Fibroblast of lung (primary cell): ENCODE data around the gene TMC6. TPM values are rescaled to one million over a fixed set of nuclear protein-coding genes. Genes with fewer than 3 reads are reported as not detected.

ENCODE experiments used
- DNase-seq, 2 donors: peaks; one replicate each; pipeline versions ENCODE4 v3.0.0 to v3.0.0-alpha.2; 2010; ENCODE audit warnings: low read depth in 2 of 2
- H2AFZ ChIP-seq: 2 replicates; pipeline ENCODE4 v1.5.1; 2012; ENCODE audit warnings: low read length, control low read depth, inconsistent platforms
- H3K27ac ChIP-seq: 2 replicates; pipeline ENCODE4 v1.5.1; 2011; ENCODE audit warnings: low read length, control low read depth; ENCODE audit not compliant: insufficient read depth
- H3K27me3 ChIP-seq: 2 replicates; pipeline ENCODE4 v1.5.1; 2011; ENCODE audit warnings: mild to moderate bottlenecking, low read length; ENCODE audit not compliant: control insufficient read depth, insufficient read depth
- H3K36me3 ChIP-seq: 2 replicates; pipeline ENCODE4 v1.5.1; 2011; ENCODE audit warnings: low read length; ENCODE audit not compliant: control insufficient read depth, insufficient read depth
- H3K4me1 ChIP-seq: 2 replicates; pipeline ENCODE4 v1.5.1; 2011; ENCODE audit warnings: low read length; ENCODE audit not compliant: control insufficient read depth, insufficient read depth; ENCODE audit errors: extremely low read depth
- H3K4me2 ChIP-seq: 2 replicates; pipeline ENCODE4 v1.5.1; 2011; ENCODE audit warnings: low read length, control low read depth; ENCODE audit not compliant: insufficient read depth; ENCODE audit errors: extremely low read depth
- H3K4me3 ChIP-seq, 4 experiments: fragments of 200-600 bp in 1 of 4; sonication (generic) in 1 of 4; replicated peaks in 1 of 4; 2 replicates each; pipeline ENCODE4 v1.5.1; 2011 to 2016; ENCODE audit warnings: low read length in 4 of 4, low read depth in 3 of 4, mild to moderate bottlenecking in 3 of 4, control low read depth in 2 of 4, inconsistent platforms in 1 of 4, mixed read lengths in 1 of 4; ENCODE audit not compliant: insufficient read depth in 1 of 4; ENCODE audit errors: control extremely low read depth in 1 of 4
- H3K79me2 ChIP-seq: 2 replicates; pipeline ENCODE4 v1.5.1; 2012; ENCODE audit warnings: mild to moderate bottlenecking, low read length, inconsistent platforms; ENCODE audit not compliant: control insufficient read depth, insufficient read depth
- H3K9ac ChIP-seq: 2 replicates; pipeline ENCODE4 v1.5.1; 2011; ENCODE audit warnings: mild to moderate bottlenecking, low read length, control low read depth; ENCODE audit not compliant: insufficient read depth
- H3K9me3 ChIP-seq: 2 replicates; pipeline ENCODE4 v1.5.1; 2012; ENCODE audit warnings: low read depth, low read length; ENCODE audit not compliant: control insufficient read depth, insufficient read depth
- H4K20me1 ChIP-seq: 2 replicates; pipeline ENCODE4 v1.5.1; 2011; ENCODE audit warnings: low read length; ENCODE audit not compliant: control insufficient read depth, insufficient read depth; ENCODE audit errors: extremely low read depth
- CTCF ChIP-seq, 2 donors: IDR thresholded peaks in 1 of 2; conservative IDR thresholded peaks in 1 of 2; 1 replicate in 1 of 2; 2 replicates in 1 of 2; pipeline ENCODE4 v1.5.1; 2011 to 2012; ENCODE audit warnings: low read length in 2 of 2, control low read depth in 1 of 2, inconsistent platforms in 1 of 2, low read depth in 1 of 2, mild to moderate bottlenecking in 1 of 2
- EZH2 ChIP-seq: IDR thresholded peaks from 2 replicates; pipeline ENCODE4 v1.5.1; 2012; ENCODE audit warnings: low read length, control low read depth, mild to moderate bottlenecking; ENCODE audit errors: missing control alignments
- polyA plus RNA-seq, 2 donors: library from polyadenylated mRNA; depleted of rRNA in 1 of 2; stranded (reverse) in 1 of 2; unstranded in 1 of 2; fragments of >200 nt; gene quantifications; 2 replicates each; pipeline ENCODE4 v1.2.1, GENCODE V29; 2011 to 2012; ENCODE audit warnings: missing spikeins in 1 of 2
- total RNA-seq: library from RNA; depleted of rRNA; stranded (reverse); fragments of >200 nt; gene quantifications from 2 replicates; pipeline ENCODE4 v1.2.1, GENCODE V29; 2014

The TMC6 gene
- total and polyA plus RNA-seq, 2 donors (not counting 1 experiment from before 2014, with no cell fraction given): 0.17 to 1.3 TPM

DNA sequence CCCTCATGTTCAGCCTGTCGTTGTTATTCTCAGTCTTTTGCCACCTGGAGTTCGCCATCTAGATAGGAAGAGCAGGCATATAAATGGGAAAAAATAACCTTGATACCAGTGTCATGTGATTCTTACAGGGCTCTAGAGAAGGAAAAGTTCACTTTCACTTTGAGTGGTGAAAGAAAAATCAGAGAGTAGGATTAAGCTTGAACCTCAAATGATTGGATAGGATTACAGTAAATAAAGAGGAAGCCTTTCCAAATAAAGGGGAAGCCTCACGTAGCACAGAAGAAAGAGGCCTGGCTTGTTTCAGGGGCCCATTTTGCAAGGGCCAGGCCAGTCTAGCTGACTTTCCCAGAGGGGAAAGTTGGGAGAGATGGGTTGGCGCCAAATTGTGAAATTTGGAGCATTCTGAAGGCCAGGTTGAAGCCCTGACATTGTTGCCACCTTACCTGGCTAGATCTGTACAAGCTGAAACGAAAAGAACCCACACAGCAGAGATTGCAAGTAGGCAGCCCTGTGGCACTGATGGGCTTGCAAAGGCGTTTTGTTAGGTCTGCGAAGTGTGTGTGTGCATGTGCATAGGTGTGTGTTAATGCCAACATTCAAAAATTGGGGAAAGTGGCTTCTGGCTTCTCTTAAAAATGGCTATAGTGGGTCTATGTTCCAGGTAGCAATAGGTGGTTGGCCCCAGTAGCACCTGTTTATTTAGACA, 38.8 kb downstream of the TMC6 start:
- no peak overlapping the region for H3K4me2 ChIP-seq
- H3K27ac ChIP-seq: no peak overlapping the region
- no peaks in the 10 kb centered on the region for H3K79me2 ChIP-seq
- peaks cover 17% of the 10 kb centered on the region for H3K36me3 ChIP-seq
- DNase-seq: no peak
- H3K9ac ChIP-seq: no peak overlapping the region
- no peak overlapping the region for H2AFZ ChIP-seq
- no peaks in the 10 kb centered on the region for H4K20me1 ChIP-seq
- no peaks in the 10 kb centered on the region for H3K27me3 ChIP-seq
- H3K9me3 ChIP-seq: no peaks in the 10 kb centered on the region
- H3K4me3 ChIP-seq: no peak overlapping the region
- TF ChIP-seq CTCF (conservative IDR thresholded peaks at IDR 0.05 in 1 of 2, IDR thresholded peaks at IDR 0.05 in 1 of 2; ENCODE audit: low read depth in 1 of 2, low read length in 2 of 2): no peak
- TF ChIP-seq EZH2: no peak
- H3K4me1 ChIP-seq: no peaks in the 10 kb centered on the region

GRCh38 chr17:78088529-78088928, 40.0 kb downstream of the TMC6 start:
- no peak overlapping the region for H2AFZ ChIP-seq
- no peaks in the 10 kb centered on the region for H3K9me3 ChIP-seq
- DNase-seq: no peak
- H3K79me2 ChIP-seq: no peaks in the 10 kb centered on the region
- TF ChIP-seq EZH2 (no peak), CTCF (conservative IDR thresholded peaks at IDR 0.05 in 1 of 2, IDR thresholded peaks at IDR 0.05 in 1 of 2; ENCODE audit: low read depth in 1 of 2, low read length in 2 of 2) (no peak)
- no peaks in the 10 kb centered on the region for H4K20me1 ChIP-seq
- no peaks in the 10 kb centered on the region for H3K27me3 ChIP-seq
- H3K4me3 ChIP-seq: no peak overlapping the region
- peaks cover 13% of the 10 kb centered on the region for H3K36me3 ChIP-seq
- H3K27ac ChIP-seq: no peak overlapping the region
- no peaks in the 10 kb centered on the region for H3K4me1 ChIP-seq
- H3K4me2 ChIP-seq: no peak overlapping the region
- H3K9ac ChIP-seq: no peak overlapping the region

DNA sequence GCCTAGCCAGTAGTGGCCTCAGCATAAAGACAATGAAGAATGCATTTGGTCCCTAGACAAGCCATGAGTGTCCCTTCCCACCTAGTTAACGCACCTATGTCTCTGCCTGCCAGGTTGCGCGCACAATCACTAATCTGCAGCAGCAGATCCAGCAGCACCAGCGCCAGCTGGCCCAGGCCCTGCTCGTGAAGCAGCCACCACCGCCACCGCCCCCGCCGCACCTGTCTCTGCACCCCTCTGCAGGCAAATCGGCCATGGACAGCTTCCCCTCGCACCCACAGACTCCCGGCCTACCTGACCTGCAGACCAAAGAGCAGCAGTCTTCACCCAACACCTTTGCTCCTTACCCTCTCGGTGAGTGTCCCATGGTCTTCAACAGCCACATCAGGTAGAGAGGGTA, 41.8 kb downstream of the TMC6 start:
- Histone ChIP-seq H3K79me2 (no peaks in the 10 kb centered on the region), H3K9me3 (no peaks in the 10 kb centered on the region), H3K4me1 (no peaks in the 10 kb centered on the region), H3K4me2 (no peak overlapping the region), H4K20me1 (no peaks in the 10 kb centered on the region), H2AFZ (no peak overlapping the region), H3K27me3 (no peaks in the 10 kb centered on the region), H3K9ac (no peak overlapping the region), H3K4me3 (no peak overlapping the region), H3K27ac (no peak overlapping the region), H3K36me3 (peaks cover 12% of the 10 kb centered on the region)
- DNase-seq: no peak
- TF ChIP-seq CTCF (conservative IDR thresholded peaks at IDR 0.05 in 1 of 2, IDR thresholded peaks at IDR 0.05 in 1 of 2; ENCODE audit: low read depth in 1 of 2, low read length in 2 of 2) (no peak), EZH2 (no peak)
